NB4 (cell line): ENCODE measurements around the gene SORBS1.

ENCODE experiments used
- DNase-seq: peaks from one replicate; pipeline ENCODE4 v3.0.0; 2010; ENCODE audit warnings: low read depth
- H3K4me3 ChIP-seq: one replicate; pipeline ENCODE4 v1.5.1; 2011; ENCODE audit warnings: mild to moderate bottlenecking, low read depth, low read length, moderate library complexity
- CTCF ChIP-seq: IDR thresholded peaks from one replicate; pipeline ENCODE4 v1.5.1; 2012; ENCODE audit warnings: low read depth, low read length
- MAX ChIP-seq: IDR thresholded peaks from 2 replicates; pipeline ENCODE4 v1.6.1; 2011; ENCODE audit warnings: low read depth, low read length
- MYC ChIP-seq: IDR thresholded peaks from 2 replicates; pipeline ENCODE4 v1.6.1; 2011; ENCODE audit warnings: low read depth, low read length
- POLR2A ChIP-seq: IDR thresholded peaks from 2 replicates; pipeline ENCODE4 v1.6.1; 2011; ENCODE audit warnings: mild to moderate bottlenecking; ENCODE audit not compliant: insufficient read length; ENCODE audit errors: extremely low read depth

SORBS1 gene

GRCh38 chr10:95314192-95314918 is 246.8 kb downstream of the SORBS1 start:
- no peak for TF ChIP-seq POLR2A
- no peak for TF ChIP-seq CTCF
- TF ChIP-seq MAX, result no peak
- TF ChIP-seq MYC, result no peak
- no peak overlapping the region for H3K4me3 ChIP-seq
- DNase-seq, result no peak

DNA sequence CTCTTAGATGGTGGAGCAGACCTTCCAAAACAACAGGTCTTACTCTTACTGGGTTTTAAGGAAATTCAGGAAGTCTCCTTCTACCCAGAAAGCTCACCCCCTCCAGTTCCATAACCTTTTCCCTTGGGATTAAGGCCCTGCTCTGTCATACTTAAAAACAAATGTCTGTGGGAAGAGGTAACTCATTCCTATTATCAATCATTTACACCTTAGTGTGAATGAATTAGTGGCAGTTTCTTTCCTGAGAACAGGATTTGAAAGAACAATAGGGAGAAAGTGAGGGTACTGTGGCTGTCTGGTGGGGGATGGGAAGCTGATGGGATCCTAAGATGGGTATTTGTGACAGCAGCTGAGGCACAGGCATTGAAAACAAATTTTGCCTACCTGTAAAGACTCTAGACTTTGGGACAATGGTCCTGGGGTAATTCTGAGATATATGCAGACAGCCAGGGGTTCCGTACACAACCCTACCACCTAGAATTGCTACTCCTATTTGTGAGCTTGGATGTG is 248.1 kb downstream of the SORBS1 start:
- no peak for DNase-seq
- H3K4me3 ChIP-seq, result no peak overlapping the region
- TF ChIP-seq POLR2A (no peak), CTCF (no peak)

DNA sequence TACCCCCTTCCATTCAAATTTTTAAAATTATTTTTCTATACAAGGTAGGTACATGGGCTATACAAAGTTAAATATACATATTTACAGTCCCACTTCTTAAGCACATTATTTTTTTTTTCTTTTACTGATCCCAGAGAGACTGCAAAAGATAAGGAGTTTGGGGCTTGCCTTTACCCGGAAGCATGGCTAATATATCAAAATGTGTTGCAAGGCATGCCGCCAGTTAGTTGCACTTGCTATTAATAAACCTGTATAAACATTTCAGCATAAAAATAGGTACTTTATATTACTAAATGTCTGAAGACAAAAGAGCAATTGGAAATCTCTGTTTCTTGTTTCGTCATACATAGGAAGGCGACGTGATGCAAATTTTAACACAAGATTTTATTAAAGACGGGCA is 248.9 kb downstream of the SORBS1 start:
- no peak overlapping the region for H3K4me3 ChIP-seq
- no peak for TF ChIP-seq CTCF
- no peak for TF ChIP-seq MYC
- no peak for TF ChIP-seq POLR2A
- no peak for TF ChIP-seq MAX
- DNase-seq, result no peak

GRCh38 chr10:95309958-95310357 is 251.2 kb downstream of the SORBS1 start:
- no peak overlapping the region for H3K4me3 ChIP-seq
- no peak for TF ChIP-seq MYC
- no peak for TF ChIP-seq CTCF
- TF ChIP-seq POLR2A, result no peak
- no peak for TF ChIP-seq MAX
- DNase-seq, result no peak

GRCh38 chr10:95308389-95309302 is 252.5 kb downstream of the SORBS1 start:
- TF ChIP-seq MYC (no peak), MAX (no peak), CTCF (no peak), POLR2A (no peak)
- no peak overlapping the region for H3K4me3 ChIP-seq
- DNase-seq, result peak; percentile 80
